Measurements from ENCODE around the gene HMG20A. TPM values are rescaled to one million over a fixed set of nuclear protein-coding genes. Genes with fewer than 3 reads are reported as not detected.

HMG20A gene
- total and polyA plus RNA-seq, 10 of the 15 experiments (the other 5 are each of a cell fraction or from before 2014, with no cell fraction given): 30.0 to 98.7 (median 46.8) TPM

- H3K4me3 ChIP-seq: no peak overlapping the region
- no peak for ATAC-seq
- in situ Hi-C loops (cut with MboI): no loop called here
- H4K20me1 ChIP-seq (ENCODE audit: control insufficient read depth, insufficient read depth): no peaks in the 10 kb centered on the region
- ChIA-PET POLR2A (no interaction called here), RAD21 (ENCODE audit: unreplicated experiment) (interaction anchor here (1.5 kb wide), 1 partner anchor 56 kb away, joined by 3 read pairs; no protein-coding TSS in a partner anchor), CTCF (interaction anchor here (0.8 to 2.2 kb wide), 7 partner anchors 9 to 369 kb away, joined by 3 to 8 read pairs (median 4); no protein-coding TSS in a partner anchor), SMC1A (ENCODE audit: uncharacterized antibody, unreplicated experiment) (interaction anchor here (0.9 to 3.0 kb wide), 4 partner anchors 9 to 1585 kb away, joined by 3 to 19 read pairs (median 4); no protein-coding TSS in a partner anchor)
- H3K9ac ChIP-seq (ENCODE audit: control insufficient read depth, insufficient read depth, low read length): no peak overlapping the region
- intact Hi-C loops (cut with micrococcal nuclease; ENCODE audit: unreplicated experiment): no loop called here
- H3K27me3 ChIP-seq (replicated peaks in 1 of 2; ENCODE audit: control insufficient read depth in 2 of 2, insufficient read depth in 2 of 2, low read length in 1 of 2): no peaks in the 10 kb centered on the region
- peaks cover 2% of the 10 kb centered on the region for H3K4me1 ChIP-seq (ENCODE audit: control insufficient read depth, insufficient read depth, low read length)
- DNase-seq (ENCODE audit: low read depth, low spot score): no peak
- TF ChIP-seq IRF3 (IDR thresholded peaks at IDR 0.05) (no peak), TCF7 (IDR thresholded peaks at IDR 0.05; ENCODE audit: borderline replicate concordance) (no peak), LARP7 (IDR thresholded peaks at IDR 0.05) (no peak), USF2 (IDR thresholded peaks at IDR 0.05; ENCODE audit: borderline replicate concordance, low read depth, low read length) (no peak), GABPA (IDR thresholded peaks at IDR 0.05; ENCODE audit: low read depth) (no peak), REST (IDR thresholded peaks at IDR 0.05; ENCODE audit: low read depth, low read length) (no peak)
- H3K4me2 ChIP-seq (ENCODE audit: control insufficient read depth, insufficient read depth): no peak overlapping the region
- no peaks in the 10 kb centered on the region for H3K79me2 ChIP-seq (ENCODE audit: control insufficient read depth, insufficient read depth, low read length)
- no peak for FAIRE-seq
- H3K27ac ChIP-seq (ENCODE audit: control insufficient read depth, insufficient read depth): no peak overlapping the region
- no peak overlapping the region for H2AFZ ChIP-seq (ENCODE audit: control insufficient read depth, low read depth, low read length)
- BruUV-seq (replicated peaks): no TSS peak
- no peaks in the 10 kb centered on the region for H3K9me3 ChIP-seq (replicated peaks; ENCODE audit: control insufficient read depth, insufficient read depth, low read length)
- H3K36me3 ChIP-seq (ENCODE audit: control insufficient read depth in 2 of 2, insufficient read depth in 2 of 2, low read length in 1 of 2): peaks cover 5 to 12% of the 10 kb centered on the region in 2 experiments
Observed at GRCh38 chr15:77487888-77488287, 67.2 kb downstream of the HMG20A start.
